NCI-H774 (cell line): ENCODE results near the gene KIAA0040.

Experiments used
- DNase-seq: peaks from one replicate; lab custom pipeline; 2025; lab: John Stamatoyannopoulos, UW

KIAA0040 gene

GRCh38 chr1:175192630-175193526 lies at the start of gene KIAA0040:
KIAA0040 (minus strand) TSS chr1:175192776; CDS start chr1:175161013, 31,763 bp downstream.
- peak; percentile 70 for DNase-seq

DNA sequence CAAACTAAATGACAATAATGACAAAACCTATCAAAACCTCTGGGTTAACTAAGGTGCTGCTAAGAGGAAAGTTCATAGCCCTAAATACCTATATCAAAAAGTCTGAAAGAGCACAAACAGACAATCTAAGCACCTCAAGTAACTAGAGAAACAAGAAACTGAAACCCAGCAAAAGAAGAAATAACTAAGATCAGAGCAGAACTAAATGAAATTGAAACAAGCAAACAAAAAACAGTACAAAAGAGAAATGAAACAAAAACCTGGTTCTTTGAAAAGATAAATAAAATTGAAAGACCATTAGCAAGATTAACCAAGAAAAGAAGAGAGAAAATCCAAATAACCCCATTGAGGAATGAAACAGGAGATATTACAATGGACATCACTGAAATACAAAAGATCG lies 44.8 kb upstream of the KIAA0040 start:
- no peak for DNase-seq

GRCh38 chr1:175234639-175235038 lies 42.1 kb upstream of the KIAA0040 start:
- DNase-seq: no peak

- no peak for DNase-seq
These were observed 39.8 kb upstream of the KIAA0040 start for GRCh38 chr1:175232335-175232734.

DNA sequence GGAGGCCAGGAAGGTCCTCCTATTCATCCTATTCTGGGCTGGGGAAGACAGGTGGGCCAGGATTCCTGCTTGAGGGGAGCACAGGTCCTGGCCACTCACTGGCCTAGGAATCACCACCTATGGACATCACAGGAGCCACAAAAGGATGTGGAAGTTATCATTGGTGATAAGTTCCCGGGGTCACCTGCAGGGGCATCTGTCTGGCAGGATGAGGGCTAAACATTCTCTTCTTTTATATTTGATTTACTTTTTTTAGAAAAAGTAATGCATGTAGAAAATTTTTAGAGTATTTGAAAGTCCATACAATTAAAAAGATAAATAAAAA lies 33.2 kb upstream of the KIAA0040 start:
- DNase-seq: no peak

- DNase-seq: no peak
These were observed 29.8 kb upstream of the KIAA0040 start for GRCh38 chr1:175222296-175222938.

DNA sequence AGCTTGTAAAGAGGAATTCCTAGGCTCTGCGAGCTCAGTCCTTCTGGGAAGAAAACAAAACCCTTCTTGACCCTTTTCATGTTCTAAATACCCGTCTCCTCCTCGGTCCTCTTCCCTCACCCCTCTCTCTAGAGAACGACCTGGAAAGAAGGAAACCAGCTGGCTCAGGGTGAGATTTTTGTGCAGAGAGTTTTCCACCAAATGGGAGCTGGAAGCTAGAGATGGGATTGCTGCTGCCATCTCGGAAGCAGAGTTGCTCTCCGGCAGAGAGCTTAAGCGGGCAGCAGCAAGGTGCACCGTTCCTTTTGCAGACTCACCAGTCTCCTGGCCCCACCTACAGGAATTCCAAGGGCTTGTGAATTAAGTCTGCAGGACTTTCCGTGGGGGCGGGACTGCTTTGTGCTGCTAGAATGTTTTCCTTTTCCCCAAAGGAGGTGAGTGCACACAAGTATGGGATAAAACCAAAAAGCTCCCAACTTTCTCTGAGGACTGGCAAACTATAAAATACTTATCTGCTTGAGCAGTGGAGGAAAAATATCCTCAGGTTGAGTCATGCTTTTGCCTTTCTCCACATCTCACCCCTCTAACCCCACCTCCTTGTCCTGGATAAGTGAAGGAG lies 29.1 kb upstream of the KIAA0040 start:
- no peak for DNase-seq

GRCh38 chr1:175220853-175221556 lies 28.4 kb upstream of the KIAA0040 start:
- DNase-seq: no peak

DNA sequence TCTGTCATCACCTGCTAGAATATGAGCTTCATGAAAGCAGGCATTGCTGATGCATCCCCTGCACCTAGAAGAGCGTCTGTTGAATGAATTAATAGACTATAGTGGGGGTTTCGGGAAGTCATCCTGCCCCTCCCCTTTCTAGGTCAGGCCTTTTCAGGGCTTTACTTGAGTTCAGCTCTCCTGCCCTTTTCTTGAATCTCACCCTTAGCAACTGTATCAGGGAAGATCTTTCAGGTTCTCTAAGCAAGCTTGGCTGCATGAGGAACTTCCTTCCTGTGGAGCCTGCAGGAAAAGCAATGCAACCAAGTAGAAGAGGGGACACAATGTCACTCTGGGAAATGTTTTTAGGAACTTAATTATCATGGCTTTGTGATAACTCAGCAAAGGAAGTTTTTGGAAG lies 27.2 kb upstream of the KIAA0040 start:
- no peak for DNase-seq

DNA sequence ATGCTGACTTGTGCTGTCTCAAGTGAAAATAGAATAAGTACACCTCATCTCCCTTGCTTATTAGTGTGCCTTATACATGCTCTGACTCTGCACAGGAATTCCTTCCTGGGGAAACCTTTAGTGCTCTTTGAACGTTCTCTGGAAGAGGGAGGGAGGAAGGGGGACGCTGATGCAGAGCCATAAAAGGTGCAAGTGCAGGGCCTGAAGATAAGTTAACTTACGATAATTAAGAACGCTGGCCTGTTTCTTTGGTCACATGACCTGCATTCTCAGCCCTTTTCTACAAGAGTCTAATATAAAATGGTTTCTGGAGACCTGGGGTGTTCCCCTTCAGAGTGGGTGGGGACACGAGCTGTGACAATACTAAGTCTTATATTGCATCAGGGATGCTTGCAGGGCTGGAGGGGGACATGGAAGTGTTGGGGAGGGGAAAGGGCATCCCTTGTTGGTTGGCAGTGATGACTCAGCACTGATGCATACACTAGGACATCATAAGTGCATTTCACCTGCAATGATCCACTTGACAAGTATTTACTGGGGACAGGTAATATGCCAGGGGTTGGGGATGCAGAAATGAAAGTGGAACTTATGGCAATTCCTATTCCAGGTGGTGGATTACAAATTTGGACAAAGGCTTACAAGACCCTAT lies 26.3 kb upstream of the KIAA0040 start:
- no peak for DNase-seq

DNA sequence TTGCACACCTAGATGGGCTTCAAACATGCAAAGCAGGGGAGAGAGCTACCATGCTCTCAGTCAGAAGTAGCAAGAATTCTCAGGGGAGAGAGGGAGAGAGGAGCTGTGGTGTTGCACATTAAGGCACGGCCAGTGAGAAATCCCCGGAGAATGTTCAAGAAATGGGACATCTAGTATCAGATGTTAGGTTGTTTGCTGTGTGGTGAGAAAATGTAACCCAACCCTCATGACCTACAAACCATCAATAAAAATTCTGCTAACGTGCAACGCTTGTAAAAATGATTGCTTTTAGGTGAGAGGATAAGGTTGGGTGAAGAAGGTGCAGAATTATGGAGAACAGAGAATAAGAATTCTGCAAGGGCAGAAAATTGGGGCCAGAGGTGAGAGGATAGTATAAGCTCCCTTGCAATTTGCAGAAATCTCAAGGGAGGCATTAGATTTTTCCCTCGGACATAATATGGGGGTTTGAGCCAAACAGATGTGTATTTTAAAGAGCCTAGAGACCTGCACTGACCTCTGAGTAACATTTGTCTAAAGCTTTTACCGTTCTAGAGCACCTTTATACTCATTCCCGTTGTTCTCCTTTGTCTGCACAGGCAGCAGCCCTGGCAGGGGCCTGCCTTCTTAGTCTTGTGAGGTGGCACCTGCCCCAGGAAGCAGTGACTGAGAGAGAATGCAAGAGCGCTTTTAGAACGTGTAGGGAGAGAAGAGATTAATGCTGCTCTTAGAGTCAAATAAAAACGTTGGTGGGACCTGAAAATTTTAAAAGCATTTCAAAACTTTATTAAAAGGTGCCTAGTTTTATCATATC lies 25.4 kb upstream of the KIAA0040 start:
- DNase-seq: no peak

GRCh38 chr1:175216444-175216843 lies 23.9 kb upstream of the KIAA0040 start:
- DNase-seq: no peak

DNA sequence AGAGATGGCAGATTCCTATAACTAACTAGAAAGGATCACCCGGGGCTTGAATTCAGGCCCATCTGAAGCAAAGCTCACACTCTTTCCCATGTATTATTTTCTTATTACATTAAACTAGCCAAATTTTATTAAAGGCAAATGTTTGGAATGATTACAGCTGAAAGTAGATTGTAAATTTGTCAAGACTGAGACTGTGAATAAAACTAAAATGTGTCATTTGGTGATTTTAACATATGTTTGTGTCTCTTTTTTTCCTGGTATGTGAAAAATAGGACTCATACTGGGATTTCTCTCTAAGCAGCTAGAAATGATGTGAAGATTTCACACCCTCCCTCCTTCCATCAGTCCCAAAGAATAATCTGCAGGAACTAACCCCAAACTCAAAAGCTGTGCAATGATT lies 19.1 kb upstream of the KIAA0040 start:
- no peak for DNase-seq

GRCh38 chr1:175210744-175211143 lies 18.2 kb upstream of the KIAA0040 start:
- no peak for DNase-seq

- no peak for DNase-seq
These were observed 16.9 kb upstream of the KIAA0040 start for GRCh38 chr1:175209493-175209921.

GRCh38 chr1:175208773-175209492 lies 16.4 kb upstream of the KIAA0040 start:
- DNase-seq: no peak

GRCh38 chr1:175207971-175208370 lies 15.4 kb upstream of the KIAA0040 start:
- peak; percentile 86 for DNase-seq

DNA sequence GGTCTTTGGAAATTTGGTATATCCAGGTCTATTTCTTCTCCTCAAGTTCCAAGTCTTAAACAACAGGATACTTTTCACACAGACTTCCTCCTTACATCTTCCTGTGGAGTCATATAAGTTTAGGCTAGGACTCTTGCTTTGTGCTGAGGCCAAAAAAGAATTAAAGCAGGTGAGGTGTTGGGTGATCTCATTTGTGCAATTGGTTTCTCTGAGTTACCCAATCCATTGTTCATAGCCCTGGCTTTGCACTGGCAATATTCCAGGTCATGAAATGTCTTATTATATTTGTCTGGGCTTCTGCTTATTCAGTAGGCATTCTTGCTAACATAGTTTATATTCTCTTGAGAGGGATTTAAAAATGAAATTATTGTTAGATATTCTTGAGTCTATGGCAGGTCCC lies 14.1 kb upstream of the KIAA0040 start:
- DNase-seq: peak; percentile 20

- no peak for DNase-seq
These were observed 11.8 kb upstream of the KIAA0040 start for GRCh38 chr1:175204330-175204729.

DNA sequence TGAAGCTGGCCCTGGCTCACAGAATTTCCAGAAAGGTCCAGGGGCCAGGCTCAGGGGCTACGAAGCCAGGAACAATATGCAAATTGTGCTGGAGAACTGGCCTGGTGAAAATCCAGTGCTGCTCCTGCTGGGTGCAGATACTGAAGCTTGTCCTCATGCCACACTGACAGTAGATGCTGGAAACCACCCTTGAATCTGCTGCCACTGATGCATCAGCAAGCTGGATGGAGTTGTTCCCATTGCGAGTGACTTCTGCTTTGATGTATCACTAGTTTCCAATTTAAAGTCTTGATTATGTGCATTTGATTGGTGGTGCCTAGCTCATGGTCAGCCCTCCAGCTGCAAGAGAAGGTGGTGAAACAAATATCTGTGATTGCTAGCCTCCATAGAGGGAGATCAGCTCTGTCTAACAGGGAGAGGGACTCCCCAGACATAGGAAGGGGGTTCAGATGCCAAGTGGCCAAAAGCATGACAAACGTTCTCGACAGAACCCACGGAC lies 11.0 kb upstream of the KIAA0040 start:
- DNase-seq: no peak
